Skin of body (tissue), 2 donors: ENCODE measurements around the gene EIF2AK3. TPM values are rescaled to one million over a fixed set of nuclear protein-coding genes. Genes with fewer than 3 reads are reported as not detected.
"Not testable (repeated sequence)": the region's sequence is repeated elsewhere in the genome, so short reads cannot be mapped to it uniquely, and the experiment has no call there.

Experiments used
- DNase-seq: peaks from one replicate; lab custom pipeline; 2025; lab: John Stamatoyannopoulos, UW
- total RNA-seq: library from RNA; depleted of rRNA; stranded (reverse); fragments of >200 nt; gene quantifications from one replicate; pipeline ENCODE4 v1.2.3, GENCODE V29; 2014

Gene EIF2AK3
- total RNA-seq, 1 donor from 2014 or later, result 30.7 TPM

DNA sequence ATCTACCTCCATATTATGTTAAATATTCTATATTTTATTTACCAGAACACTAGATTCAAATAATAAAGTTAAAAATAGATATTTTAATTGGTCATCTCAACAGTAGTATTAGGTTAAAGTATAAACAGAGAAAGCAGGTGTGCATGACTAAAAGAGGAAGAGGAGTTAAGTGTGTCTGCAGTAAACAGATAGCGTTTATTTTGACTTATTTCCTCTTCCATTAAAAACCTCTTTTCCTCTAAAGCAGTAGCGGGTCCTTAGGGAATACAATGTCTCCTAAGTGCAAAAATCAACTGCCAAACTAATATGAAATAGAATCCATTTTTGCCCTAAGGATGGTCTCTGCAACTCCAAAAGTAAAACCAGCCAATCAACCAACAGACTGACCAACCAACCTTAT lies 27.7 kb downstream of the EIF2AK3 start:
- DNase-seq, result no peak

DNA sequence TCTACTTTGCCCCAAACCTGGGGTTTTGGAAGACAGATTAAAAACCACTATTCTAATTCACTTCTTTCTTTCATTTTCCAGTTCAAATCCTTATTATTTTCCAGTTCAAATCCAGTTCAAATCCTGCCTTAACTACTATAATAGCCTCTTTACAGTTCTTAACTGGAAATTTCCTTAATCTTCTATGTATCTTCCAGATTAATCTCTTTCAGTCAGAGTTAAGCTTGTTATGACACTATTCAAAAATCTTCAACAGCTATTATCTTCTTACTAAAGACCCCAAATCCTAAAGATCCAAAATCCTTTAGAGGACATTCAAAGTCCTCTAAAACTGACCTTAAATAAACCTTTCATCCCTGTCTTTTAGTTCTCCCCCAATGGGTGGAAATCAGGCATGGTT lies 30.1 kb downstream of the EIF2AK3 start:
- no peak for DNase-seq

DNA sequence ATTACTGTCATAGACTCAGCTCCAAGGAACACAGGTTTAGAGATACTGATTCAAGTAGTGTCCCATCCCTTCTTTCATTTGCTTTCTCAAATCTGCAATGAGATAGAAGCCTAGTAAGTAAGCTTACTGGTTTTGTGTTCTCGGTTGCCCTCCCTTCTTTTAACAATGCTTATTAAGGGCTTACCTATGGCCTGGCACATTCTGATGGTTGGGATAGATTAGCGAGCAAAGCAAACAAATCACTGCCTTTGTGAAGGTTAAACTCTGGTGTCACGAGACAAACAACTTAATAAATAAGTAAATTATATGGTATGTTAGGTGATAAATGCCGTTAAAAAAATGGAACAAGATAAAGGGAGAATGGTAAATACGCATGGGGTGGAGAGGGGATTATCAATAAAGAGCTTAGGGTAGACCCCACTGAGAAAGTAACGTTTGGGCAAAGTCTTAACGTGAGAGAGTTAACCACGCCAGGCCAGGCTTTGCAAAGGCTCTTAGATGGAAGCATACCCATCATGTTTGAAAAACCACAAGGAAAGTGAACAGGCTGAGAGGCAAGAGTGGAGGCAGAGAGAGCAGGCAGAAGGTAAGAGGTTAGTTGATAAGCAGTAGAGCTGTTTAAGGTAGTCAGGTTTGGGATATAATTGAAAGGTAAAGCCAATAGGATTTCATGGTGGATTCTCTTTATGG lies 31.0 kb downstream of the EIF2AK3 start:
- no peak for DNase-seq

DNA sequence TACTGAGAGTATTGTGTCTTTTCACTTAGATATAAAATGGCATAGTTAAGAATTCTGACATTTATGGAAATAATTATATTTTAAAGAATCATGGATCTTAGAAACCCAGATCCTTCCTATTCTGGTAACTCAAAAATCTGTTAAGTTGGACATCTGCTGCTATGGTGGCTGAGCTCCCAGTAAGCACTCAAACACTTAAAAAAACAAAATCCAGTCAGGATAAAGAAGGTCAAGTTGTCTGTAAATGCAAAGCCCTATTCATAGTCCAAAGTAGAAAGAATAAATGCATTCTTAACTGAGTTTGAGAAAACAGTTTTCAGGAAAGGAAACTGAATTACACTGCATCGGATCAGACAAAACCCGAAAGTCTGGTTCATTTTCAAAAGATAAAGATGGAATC lies 35.6 kb downstream of the EIF2AK3 start:
- no peak for DNase-seq

DNA sequence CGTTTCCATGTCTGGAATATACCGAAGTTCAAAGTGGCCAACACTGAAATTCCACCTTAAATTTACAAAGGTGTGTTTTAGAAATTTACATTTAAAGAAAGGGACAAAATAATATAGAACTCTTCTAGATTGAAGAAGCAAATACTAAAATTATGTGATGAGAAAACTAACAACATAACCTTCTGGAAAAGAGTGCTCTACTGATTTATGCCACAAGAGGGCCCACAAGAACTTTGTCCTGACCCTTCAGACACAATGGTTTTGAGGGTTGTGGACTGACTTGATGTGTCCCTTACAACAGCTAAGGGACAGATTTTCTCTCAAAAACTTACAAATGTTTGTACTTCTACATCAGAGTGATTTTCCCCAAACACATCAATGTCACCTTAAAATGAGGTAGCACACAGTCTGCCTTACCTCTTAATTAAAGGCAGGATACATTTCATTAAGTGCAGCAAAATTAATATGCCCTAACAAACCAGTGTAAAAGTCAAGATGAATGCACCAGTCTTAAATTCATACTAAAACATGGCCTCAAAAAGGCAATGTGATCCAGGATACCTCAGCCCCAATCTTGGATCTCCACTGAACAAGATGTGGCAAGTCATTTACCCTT lies 36.2 kb downstream of the EIF2AK3 start:
- DNase-seq, result peak; percentile 59

DNA sequence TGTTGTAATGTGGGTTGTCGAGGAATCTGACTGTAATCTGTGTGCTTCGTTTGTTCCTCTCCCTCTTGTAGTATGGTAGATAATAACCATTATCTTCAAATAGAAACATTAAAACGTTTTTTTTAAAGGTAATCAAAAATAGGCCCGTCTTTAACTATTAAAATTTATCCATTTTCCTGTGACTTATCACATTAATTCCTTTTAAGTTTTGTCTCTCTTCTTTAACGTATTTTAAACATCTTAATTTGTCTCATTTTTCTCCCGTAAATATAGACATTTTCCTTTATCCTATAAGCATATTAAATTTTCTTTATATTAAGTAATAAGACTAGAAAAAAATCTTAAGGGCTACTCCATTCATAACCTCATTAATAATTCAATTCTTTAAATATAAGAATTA lies 41.3 kb downstream of the EIF2AK3 start:
- no peak for DNase-seq

DNA sequence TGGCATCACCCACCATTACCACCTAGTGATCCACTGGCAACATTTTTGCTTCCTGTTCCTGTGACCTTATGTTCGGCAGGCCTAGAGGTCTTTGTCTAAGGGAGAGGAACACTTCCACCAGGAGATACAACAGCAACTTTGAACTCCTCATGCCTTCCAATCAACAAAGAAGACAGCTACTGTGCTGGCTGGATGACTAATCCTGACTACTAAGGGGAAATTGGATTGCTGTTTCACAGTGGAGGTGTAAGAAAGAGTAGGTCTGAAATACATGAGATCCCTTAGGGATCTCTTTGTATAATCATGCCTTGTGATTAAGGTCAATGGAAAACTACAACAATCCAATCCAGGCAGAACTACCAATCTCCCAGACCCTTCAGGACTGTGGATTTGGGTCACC lies 45.2 kb downstream of the EIF2AK3 start:
- DNase-seq, result no peak

DNA sequence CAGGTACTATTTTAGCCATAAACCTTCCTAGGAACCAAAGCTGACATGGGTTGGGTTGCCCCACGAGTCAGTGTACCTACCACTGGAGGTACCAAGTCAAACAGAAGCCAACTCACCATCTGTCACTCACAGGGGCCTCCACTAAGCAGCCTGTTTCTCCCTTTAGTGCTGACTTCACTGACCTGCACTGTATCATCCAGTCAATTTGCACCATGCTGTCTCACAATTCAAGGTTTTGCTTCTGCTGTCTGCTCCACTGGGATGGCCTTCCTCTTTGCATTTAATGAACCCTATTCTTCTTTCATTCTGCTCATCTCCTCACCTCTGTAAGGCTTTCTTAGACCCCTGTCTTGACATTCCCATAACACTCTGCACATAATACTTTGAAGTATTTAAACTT lies 47.2 kb downstream of the EIF2AK3 start:
- DNase-seq, result no peak

DNA sequence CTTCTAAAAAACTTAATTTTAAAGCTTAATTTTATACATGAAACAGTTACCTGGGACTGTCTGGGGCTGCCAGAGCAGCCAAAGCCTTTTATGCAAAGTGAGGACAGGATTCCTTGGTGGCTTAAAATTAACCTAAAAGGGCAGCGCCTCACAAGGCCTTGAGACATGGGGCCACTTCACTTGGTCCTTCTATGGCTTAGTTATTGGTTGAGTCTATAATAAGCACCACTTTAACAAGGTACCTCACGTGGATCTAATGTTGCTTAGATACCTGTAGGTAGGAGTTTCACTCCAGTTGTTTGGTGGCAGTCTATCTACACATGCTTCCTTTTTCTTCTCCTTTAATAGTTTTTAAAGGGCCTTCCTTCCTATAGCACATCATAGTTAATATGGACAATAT lies 51.6 kb downstream of the EIF2AK3 start:
- no peak for DNase-seq

DNA sequence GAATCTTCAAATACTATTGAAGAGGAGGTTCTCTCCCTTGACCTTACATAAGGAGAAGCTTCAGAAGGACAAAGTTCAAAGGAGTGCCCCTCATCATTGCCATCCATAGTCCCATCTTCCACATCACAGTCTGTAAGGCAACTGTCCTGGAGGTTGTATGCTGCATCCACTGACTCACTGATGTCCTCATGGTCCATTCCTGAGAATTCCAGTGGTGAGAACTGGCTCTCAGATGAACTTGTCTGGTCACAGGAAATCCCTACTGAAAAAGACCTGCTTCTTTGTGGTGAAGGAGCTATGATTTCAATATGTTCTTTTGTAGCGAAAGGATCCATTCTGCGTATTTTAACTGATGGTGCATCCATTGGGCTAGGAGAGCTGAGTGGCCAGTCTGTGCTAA lies 52.2 kb downstream of the EIF2AK3 start:
- no peak for DNase-seq

DNA sequence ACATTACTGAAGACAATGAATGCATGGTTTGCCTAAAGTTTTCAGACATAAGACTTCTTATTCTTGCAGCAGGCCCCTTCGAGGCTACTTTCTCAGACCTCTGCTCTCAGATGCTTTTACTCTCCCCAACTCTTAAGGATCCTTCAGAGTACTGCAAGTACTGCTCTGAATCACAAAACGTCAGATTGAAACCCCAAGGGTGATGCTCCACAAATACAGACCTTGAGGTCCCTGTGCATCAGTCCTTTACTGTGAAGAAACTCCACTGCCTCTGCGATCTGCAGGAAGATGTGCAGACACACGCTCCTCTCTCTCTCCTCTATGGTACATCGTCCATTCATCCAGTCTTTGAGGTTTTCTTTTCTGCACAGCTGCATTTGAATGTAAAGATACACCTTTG lies 52.8 kb downstream of the EIF2AK3 start:
- DNase-seq, result no peak

DNA sequence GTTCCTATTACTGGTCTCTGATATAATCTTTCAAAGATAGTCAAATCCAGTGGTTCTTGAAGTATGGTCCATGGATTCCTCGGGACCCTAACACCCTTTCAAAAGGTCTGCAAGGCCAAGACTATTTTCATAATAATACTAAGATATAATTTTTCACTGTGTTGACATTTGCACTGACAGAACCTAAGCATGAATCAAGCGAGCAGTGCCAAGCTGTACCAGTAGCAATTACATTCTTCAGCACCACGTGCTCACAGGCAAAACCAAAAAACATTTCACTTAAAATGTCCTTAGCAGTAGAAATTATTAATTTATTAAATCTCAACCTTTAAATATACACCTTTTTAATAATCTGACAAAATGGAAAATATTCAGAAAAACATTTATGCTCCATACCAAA lies 59.1 kb downstream of the EIF2AK3 start:
- DNase-seq, result no peak

DNA sequence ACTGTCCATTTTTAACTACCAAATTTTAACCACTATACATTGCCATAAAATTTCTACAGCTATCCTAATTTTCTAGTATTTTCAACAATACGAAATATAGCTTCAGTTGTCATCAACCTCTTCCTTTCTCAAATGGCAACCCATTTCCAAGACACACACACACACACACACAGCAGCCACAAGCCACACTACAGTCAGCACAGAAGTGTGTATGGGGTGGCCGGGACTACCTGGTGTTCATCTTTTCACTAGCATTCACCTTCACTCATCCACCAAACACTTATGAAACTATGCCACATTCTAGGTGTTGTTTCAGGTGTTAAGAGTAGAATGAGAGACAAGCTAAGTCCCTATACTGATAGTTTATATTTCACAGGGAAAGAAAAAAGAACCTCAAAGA lies 62.9 kb downstream of the EIF2AK3 start:
- DNase-seq, result no peak

DNA sequence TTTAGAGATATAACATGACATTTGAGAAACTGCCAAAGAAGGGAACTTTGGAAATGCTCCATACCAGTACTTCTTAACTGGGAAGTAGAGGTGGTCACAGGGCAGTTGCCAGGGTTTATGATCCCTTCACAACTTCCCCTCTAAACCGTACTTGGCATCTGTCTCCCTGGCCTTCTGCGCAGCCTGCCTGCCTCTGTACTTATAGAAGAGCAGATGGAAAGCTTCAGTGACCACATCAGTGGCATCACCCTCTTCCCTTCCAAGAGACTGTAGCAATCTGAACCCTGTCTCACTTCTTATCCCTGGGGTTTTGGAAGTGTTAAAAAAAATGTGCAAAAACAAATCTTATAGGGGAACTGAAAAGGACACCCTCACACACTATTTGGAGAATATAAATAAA lies 64.1 kb downstream of the EIF2AK3 start:
- no peak for DNase-seq

DNA sequence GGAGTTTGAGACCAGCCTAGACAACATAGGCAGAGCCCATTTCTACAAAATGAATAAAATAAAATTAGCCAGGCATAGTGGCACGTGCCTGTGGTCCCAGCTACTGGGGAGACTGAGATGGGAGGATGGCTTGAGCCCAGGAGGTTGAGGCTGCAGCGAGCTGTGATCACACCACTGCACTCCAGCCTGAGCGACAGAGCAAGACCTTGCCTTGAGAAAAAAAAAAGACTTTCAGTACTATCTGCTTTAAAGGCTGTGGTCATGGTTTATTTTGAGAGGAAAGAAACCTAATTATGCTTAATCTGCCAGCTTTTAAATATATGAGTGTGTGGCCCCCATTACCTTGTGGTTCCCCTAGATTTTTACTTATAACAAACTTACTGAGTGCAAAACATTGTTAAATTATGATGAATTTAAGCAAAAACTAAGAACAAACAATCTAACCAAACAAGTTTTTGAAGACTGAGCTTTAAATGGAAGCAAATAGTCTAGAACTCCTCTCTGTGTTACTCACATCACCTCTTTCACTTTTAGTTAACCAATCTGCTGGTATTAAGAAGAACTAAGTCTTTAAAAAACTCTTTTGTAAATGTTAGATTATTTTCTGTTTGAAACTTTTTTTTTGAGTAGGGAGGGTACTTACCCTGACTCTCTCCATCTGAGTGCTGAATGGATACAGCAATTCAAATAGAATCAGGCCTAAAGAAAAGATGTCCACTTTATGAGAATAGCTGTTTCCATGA lies 65.4 kb downstream of the EIF2AK3 start:
- DNase-seq, result no peak

DNA sequence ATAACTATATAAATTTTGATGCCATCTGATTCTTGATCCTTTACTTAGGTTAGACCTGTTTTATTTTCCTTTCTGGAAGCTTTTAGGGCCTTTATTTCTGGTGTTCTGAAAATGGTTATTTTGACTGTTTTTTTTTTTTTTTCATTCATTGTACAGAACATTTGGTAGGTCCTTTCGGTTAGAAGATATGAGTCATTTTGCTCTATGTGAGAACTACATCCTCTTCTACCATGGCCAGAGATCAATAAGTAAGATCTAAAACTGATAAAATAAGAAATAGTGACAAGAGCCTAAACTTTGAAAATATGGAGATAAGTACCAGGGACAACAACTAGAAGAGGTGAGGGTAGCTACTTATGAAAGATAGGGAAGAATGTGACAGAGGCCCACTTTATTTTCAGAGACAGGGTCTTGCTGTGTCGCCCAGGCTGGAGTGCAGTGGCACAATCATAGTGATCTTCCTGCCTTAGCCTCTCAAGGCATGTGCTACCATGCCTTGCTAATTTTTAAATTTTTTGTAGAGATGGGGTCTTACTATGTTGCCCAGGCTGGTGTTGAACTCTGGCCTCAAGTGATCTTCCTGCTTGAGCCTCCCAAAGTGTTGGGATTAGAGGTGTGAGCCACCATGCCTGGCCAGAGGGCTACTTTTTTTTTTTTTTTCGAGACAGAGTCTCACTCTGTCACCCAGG lies 66.5 kb downstream of the EIF2AK3 start:
- no peak for DNase-seq

DNA sequence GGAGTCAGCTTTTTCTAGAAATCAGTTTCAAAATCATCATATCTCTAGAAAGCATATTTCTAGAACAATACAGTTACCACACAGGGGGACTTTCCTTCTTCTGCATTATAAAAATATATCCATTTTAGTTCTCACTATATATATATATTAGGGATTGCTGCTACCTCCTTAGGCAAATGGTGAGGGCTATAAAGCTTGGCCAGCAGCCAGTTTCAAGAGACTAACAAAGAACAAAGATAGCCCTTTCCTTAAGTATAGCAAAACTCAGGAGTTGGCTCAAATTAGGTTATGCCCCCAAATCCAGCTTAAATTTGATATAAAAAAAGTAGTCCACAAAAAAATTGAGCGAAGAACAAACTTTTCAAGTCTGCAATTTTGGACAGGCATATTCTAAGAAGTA lies 70.0 kb downstream of the EIF2AK3 start:
- DNase-seq, result no peak

DNA sequence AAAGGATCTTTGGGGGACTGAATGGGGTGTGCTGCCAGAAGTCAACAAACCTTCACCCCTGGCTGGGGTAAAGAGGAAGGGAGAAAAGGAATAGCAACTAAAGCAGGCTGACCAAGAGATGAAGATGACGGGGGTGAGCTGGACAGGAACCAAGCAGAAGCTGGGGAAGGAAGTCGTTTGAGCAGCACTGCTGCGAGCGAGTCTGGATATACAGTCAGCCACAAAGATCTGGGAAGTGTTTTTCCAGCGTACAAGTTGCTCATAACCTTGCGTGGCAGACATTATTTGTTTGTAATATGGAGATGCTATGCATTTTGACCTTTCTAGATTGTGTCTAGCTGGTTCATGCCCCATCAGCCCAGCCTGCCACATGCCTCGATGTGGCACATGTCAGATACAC lies 71.2 kb downstream of the EIF2AK3 start:
- DNase-seq, result no peak

DNA sequence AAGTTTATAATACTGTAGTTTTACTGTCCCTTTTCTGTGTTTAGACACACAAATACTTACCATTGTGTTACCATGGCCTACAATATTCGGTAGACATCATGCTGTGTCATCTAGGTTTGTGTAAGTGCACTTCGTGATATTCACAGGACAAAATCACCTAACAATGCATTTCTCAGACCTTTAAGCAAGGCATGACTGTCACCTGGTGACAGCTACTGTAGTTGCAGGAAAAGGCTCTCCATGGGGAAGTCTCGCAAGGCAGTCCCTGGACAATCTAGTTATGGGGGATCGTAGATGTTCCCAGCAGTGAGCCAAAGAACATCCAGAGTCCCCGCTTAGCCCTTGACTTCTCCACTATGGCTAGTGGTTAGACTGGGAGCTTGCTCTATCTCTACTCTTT lies 73.1 kb downstream of the EIF2AK3 start:
- no peak for DNase-seq

DNA sequence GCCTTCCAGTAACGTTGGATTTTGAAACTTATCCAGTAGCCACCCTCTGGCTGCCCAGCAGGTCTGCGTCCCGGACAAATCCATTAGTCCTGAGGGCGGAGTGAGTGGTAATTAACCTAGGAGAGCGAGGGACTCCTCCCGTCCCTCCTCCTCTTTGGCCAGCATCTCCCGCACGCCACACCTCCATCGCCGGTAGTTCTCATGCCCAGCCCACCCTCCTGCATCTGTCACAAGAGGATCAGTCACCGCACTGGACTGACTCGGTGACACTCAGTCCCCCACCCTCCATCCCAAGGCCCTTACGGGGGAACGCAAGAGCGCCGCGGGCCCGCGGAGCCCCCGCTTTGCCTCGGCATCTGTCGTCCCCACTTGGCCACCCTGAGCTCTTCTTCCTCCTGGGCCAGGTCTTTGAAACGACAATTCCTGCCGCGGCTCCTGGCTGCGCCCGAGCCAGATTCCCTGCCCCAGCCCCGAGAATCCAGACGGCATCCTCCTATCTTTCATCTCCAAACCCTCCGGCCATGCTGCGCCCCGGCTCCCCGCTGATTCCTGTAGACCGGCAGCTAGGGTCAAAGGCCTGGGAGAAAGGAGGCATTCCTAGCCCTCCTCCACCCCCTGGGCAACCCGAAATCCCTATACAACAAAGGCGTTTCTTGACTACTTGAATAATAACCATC lies 77.5 kb downstream of the EIF2AK3 start:
- no peak for DNase-seq

DNA sequence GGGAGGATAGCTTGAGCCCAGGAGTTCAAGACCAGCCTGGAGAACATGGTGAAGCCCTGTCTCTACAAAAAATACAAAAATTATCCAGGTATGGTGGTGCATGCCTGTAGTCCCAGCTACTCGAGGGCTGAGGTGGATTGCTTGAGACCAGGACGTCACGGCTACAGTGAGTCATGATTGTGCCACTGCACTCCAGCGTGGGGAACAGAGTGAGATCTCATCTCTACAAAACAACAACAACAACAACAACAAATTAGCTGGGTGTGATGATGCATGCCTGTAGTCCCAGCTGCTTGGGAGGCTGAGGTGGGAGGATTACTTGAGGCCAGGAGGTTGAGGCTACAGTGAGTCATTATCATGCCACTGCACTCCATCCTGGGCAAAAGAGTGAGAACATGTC lies 81.0 kb downstream of the EIF2AK3 start:
- not testable (repeated sequence) for DNase-seq

DNA sequence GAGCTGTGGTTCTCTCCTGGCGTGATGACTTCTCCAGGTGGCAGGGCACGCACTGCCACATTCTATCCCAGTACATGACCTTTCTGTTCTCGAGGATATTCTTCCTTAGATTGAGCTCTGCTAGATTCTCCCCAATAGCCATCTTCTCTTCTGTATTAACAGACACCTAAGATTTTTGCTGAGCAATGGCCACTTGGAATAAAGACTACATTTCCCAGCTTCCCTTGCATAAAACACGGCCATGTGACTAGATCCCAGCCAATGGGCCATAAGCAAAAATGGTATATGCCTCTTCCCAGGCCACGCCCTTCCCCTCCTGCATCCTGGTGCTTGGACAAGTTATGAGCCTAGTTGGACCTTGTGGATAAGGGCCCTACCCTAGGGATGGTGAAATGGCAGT lies 82.1 kb downstream of the EIF2AK3 start:
- DNase-seq, result no peak
